Occipital lobe (tissue), 2 donors: ENCODE data around the gene TMSB15A. TPM values are rescaled to one million over a fixed set of nuclear protein-coding genes. Genes with fewer than 3 reads are reported as not detected.
"Not testable (repeated sequence)": the region's sequence is repeated elsewhere in the genome, so short reads cannot be mapped to it uniquely, and the experiment has no call there.

ENCODE experiments used
- DNase-seq: peaks from one replicate; lab custom pipeline; 2025; lab: John Stamatoyannopoulos, UW
- total RNA-seq: library from RNA; depleted of rRNA; stranded (reverse); fragments of >200 nt; gene quantifications from one replicate; pipeline ENCODE4 v1.2.3, GENCODE V29; 2014

TMSB15A gene
- total RNA-seq = 111 TPM

GRCh38 chrX:102515975-102516941 is at the start of gene TMSB15A:
TSS of gene TMSB15A (minus strand) at chrX:102516739.
- peak; percentile 17 for DNase-seq

DNA sequence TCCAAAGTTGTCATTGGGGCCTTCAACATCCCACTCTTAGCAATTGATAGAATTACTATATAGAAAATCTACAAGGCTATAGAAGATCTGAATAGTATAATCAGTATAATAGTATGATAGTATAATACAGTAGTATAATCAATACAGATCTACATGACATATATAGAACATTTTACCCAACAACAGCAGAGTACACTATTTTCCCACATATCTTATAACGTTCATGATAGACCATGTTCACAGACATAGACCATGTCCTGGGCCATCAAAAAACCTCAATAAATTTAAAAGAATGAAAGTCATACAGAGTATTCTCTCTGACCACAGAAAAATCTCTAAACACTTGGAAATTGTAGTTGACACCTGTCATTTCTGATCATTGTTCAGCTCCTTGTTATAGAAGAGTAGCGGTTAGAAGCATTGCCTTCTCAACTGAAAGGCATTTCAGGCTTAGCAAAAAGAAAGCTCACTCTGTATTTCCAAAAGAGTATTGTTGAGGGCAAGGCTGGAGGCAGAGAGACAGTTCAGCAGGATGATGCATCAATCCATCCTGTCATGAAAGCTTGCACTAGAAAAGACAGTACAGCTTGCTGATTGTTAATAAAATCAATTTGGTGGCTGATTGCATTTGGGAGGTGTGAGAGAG is 44.0 kb upstream of the TMSB15A start:
- no peak for DNase-seq

GRCh38 chrX:102558607-102559006 is 42.1 kb upstream of the TMSB15A start:
- no peak for DNase-seq

- no peak for DNase-seq
Measured at GRCh38 chrX:102548231-102548630, 31.7 kb upstream of the TMSB15A start.

DNA sequence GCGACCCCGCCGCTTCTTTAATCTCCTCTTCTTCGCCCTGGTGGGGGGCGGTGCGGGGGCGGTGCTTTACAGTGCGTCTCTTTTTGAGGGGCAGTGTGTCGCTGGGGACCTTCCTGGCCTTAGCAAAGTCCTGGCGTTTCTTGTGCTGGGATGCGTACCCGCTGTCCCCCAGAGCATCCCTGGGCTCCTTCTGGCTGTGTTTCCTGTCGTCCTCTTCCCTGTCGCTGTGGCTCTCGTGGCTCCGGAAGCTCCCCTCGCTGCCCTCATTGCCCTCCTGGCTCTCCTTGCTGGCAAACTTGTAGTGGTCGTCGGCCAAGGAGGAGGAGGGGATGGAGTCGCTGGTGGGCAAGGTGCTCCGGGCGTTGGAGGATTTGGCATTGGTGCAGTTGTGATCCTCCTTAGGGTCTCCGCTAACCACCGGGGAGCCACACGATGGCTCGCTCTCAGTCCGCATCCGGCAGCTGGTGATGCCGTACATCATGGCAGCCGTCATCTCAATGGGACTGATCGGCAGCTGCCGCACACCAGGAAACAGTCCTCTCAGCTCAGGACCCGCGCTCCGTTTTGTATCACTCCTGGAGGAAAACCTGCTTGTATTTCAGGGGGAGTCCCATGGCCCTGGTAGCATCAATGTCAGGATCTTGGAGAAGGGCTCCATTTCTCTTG is 30.4 kb upstream of the TMSB15A start:
- no peak for DNase-seq

DNA sequence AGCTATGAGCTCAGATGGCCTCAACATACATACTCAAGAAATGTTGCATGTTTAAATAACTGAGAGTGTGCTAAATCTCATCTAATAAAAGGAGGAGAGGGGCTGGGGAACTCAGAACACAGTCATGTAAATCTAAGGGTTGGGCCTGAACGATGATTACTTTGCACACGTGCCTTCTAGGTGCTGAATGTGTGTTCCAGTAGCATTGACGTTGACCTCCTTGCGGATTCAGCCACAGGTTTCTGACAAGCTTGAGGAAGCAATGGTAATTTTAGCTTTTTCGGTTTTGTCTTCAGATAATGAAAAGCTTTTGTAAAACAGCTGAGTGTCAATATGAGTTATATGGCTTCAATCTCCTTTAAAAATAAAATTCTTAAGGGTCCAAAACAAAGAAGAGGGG is 29.6 kb upstream of the TMSB15A start:
- not testable (repeated sequence) for DNase-seq

DNA sequence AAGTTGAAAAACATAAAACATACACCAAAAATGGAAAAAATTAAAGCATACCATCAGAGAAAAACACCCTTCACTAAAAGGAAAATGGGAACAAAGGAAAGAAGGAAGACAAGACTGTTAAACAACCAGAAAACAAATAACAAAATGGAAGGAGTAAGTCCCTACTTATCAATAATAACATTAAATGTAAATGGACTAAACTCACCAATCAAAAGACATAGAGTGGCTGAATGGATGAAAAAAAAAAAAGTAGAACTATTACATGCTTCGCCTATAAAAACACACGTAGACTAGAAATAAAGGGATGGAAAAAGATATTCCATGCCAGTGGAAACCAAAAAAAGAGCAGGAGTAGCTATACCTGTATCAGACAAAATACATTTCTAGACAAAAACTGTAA is 19.4 kb upstream of the TMSB15A start:
- DNase-seq = no peak

DNA sequence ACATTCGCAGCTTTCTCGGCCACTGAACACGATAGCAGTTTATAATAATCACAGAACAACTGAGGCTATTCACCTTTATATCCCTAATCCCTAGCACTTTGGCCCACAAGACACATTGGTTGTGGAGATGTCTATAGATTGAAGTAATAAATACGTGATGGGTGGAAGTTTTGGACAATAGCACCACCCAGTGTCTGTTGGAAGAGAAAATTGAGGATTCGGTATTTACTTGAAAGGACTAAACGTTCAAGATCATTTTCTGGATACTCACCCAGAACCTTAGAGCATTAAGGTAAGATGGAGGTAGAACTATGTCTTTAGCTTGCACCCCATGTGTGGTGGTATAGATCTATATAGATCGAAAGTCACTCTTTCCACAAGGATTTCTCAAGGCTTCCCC is 787 bp upstream of the TMSB15A start:
- no peak for DNase-seq

DNA sequence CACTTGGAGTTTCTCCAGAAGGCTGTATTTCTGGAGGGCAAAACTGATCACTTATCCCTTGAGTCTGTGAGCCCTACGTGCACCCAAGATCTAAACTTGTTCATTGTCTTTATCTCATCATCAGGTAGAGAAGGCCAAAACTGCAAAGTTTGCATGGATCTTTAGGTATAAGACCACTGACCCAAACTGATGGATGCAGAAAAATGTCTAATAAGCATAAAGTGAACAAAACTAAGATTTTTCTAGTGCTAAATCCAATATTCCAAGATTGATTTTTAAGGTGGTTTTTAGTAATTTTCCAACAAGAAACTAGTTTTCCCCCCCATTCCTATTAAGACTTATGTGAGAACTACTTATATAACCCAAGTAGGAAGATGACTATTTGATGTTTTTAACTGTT is 2.0 kb downstream of the TMSB15A start:
- DNase-seq = no peak

DNA sequence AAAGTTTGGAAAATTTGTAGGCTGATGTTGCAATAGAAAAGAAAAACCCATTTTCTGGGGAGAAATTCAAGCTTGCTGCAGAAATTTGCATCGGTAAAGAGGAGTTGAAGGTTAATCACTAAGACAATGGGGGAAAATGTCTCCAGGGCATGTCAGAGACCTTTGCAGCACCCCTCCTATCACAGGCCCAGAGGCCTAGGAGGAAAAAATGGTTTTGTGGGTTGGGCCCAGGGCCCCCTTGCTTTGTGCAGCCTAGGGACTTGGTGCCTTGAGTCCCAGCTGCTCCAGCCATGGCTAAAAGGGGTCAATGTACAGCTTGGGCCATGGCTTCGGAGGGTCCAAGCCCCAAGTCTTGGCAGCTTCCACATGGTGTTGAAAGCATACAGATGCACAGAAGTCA is 17.8 kb downstream of the TMSB15A start:
- no peak for DNase-seq

DNA sequence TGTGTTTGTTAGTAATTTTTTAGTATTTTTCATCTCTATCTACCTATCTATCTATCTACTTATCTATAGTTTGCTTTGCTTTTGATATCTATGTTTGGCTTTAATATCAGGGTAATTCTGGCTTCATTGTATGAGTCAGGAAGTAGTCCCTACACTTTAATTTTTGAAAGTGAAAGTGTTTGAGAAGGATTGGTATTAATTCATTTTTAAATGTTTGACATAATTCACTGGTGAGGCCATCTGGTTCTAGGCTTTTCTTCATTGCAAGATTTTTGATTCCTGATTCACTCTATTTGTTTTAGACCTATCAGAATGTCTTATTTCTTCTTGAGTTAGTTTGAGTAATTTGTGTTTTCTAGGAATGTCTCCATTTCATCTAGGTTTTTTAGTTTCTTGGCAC is 24.8 kb downstream of the TMSB15A start:
- DNase-seq = no peak

DNA sequence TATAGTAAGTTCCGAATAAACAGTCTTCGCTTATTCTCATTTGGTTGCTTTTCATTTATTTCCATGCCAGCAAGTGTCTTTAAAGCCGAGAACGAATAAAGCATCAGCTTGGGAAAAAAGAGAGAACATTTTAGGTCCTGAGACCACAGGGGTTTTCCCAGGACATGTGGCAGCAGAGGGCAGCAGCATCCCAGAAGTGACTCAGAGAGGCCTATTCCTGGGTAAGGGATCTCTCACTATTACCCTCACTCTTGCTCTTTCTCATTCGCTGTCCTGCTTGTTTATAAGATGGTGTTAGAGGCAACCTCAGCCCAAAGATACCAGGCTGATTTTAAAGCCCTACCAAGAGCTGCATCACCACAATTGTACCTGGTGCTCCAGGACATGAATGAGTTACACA is 37.8 kb downstream of the TMSB15A start:
- not testable (repeated sequence) for DNase-seq

DNA sequence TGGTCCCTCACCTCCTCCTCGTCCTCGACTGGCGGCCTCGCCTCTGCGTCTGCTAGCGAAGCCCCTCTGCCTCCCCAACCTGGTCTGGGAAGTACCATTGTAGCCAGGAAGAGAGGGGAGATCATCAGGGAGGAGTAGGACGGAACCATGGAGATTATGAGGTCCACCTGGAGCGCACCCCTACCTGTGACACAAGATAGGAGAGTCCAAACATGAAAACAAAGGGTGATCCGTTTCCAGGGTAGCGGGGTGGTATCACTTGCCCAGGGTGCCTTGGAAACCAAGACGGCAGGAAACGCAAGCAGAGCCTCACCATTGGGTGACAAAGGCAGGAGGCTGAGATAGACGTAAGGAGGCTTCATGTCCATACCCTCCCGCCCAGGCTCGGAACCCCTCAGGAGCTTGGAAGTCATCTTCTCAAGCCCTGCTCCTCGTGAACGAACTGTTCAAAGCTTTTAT is 44.7 kb downstream of the TMSB15A start, which contains the start of gene TCP11X2:
Gene TCP11X2, minus strand, starts transcription at position 51 of the 459 bp plus-strand sequence.
- not testable (repeated sequence) for DNase-seq

DNA sequence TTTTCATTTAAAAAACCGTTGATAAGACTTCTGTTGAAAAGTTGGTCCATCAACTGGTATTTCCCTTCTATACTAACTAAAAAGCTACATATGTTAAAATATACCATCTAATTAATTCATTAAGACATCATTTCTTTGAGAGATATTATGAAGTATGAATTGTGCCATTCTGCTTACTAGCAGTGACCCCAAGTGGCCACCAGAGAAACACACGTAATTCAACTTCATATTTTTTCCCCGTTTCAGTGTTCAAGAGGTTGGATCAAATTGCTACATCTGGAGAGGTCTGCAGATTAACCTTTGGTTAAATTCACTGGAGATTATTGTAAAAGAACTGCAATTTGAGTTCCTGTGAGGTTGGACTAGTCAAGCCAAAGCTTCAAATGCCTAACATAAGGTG is 46.3 kb downstream of the TMSB15A start:
- DNase-seq = not testable (repeated sequence)

Other genes with a start within 250 kb of the TMSB15A start
- gene NXF2B, start 76.7 kb downstream of the TMSB15A start, total RNA-seq = not detected
- gene TCP11X2, start 44.9 kb downstream of the TMSB15A start, total RNA-seq = 0.62 TPM
- gene ARMCX5, start 82.8 kb upstream of the TMSB15A start, total RNA-seq = 42.6 TPM
- gene GPRASP1, start 134.7 kb upstream of the TMSB15A start, total RNA-seq = 32.6 TPM
- 70.0 TPM for gene GPRASP2, start 195.7 kb upstream of the TMSB15A start, total RNA-seq
- gene GPRASP3, start 204.0 kb upstream of the TMSB15A start, total RNA-seq = 61.3 TPM